Neural cell (in vitro differentiated cells): ENCODE results near the gene ELOA. TPM values are rescaled to one million over a fixed set of nuclear protein-coding genes. Genes with fewer than 3 reads are reported as not detected.

Source experiments
- H2AFZ ChIP-seq: fragments of 200-600, 300-800 bp; sonication (generic), shearing (Covaris generic); 2 replicates; pipeline ENCODE4 v1.6.0; 2014; ENCODE audit warnings: low read depth, mild to moderate bottlenecking, antibody characterized with exemption, low read length, moderate library complexity
- H3F3A ChIP-seq: fragments of 200-600 bp; shearing (Covaris generic); 2 replicates; pipeline ENCODE4 v1.6.1; 2016; ENCODE audit warnings: mild to moderate bottlenecking, moderate library complexity, mixed read lengths, antibody characterized with exemption, low read length; ENCODE audit not compliant: insufficient read depth, poor library complexity, severe bottlenecking
- H3K27ac ChIP-seq: fragments of 200-600, 300-800 bp; sonication (generic), shearing (Covaris generic); 2 replicates; pipeline ENCODE4 v1.5.1; 2014; ENCODE audit warnings: mild to moderate bottlenecking, low read length, moderate library complexity
- H3K27me3 ChIP-seq: fragments of 300-800, 200-600 bp; sonication (generic), shearing (Covaris generic); 2 replicates; pipeline ENCODE4 v1.6.0; 2014; ENCODE audit warnings: mild to moderate bottlenecking, low read depth, low read length, moderate library complexity; ENCODE audit not compliant: insufficient read depth
- H3K36me3 ChIP-seq: fragments of 300-800, 200-600 bp; sonication (generic), shearing (Covaris generic); 2 replicates; pipeline ENCODE4 v1.5.1; 2014; ENCODE audit warnings: mild to moderate bottlenecking, antibody characterized with exemption, low read length, moderate library complexity; ENCODE audit not compliant: insufficient read depth
- H3K4me2 ChIP-seq: fragments of 300-800, 200-600 bp; sonication (generic), shearing (Covaris generic); 2 replicates; pipeline ENCODE4 v1.6.0; 2014; ENCODE audit warnings: mild to moderate bottlenecking, low read length
- H3K4me3 ChIP-seq: fragments of 300-800, 200-600 bp; sonication (generic), shearing (Covaris generic); 2 replicates; pipeline ENCODE4 v1.5.1; 2014; ENCODE audit warnings: mild to moderate bottlenecking, low read length, moderate library complexity
- H3K79me2 ChIP-seq: fragments of 200-600 bp; shearing (Covaris generic); replicated peaks from 2 replicates; pipeline ENCODE4 v1.6.0; 2014; ENCODE audit warnings: mild to moderate bottlenecking, low read length, moderate library complexity; ENCODE audit not compliant: insufficient read depth
- H3K9ac ChIP-seq: fragments of 300-800, 200-600 bp; sonication (generic), shearing (Covaris generic); 2 replicates; pipeline ENCODE4 v1.6.1; 2016; ENCODE audit warnings: mild to moderate bottlenecking, low read length, mixed read lengths
- H3K9me2 ChIP-seq: fragments of 200-600 bp; shearing (Covaris generic); 2 replicates; pipeline ENCODE4 v1.6.1; 2016; ENCODE audit warnings: mild to moderate bottlenecking, low read length, mixed read lengths; ENCODE audit not compliant: insufficient read depth
- H3K9me3 ChIP-seq: fragments of 200-600, 300-800 bp; sonication (generic), shearing (Covaris generic); 2 replicates; pipeline ENCODE4 v1.6.1; 2016; ENCODE audit warnings: mild to moderate bottlenecking, mixed run types, low read length, moderate library complexity, mixed read lengths
- H4K20me1 ChIP-seq: fragments of 200-600 bp; shearing (Covaris generic); 2 replicates; pipeline ENCODE4 v1.6.1; 2016; ENCODE audit warnings: mild to moderate bottlenecking, mixed run types; ENCODE audit not compliant: insufficient read depth
- CTCF ChIP-seq: fragments of 450-650 bp; IDR thresholded peaks from 2 replicates; pipeline ENCODE4 v1.5.1; 2014; ENCODE audit warnings: antibody characterized with exemption, mild to moderate bottlenecking, moderate library complexity; ENCODE audit not compliant: poor library complexity, severe bottlenecking
- EP300 ChIP-seq: fragments of 450-650 bp; conservative IDR thresholded peaks from 2 replicates; pipeline ENCODE4 v1.6.1; 2014; ENCODE audit warnings: antibody characterized with exemption, mild to moderate bottlenecking, moderate library complexity; ENCODE audit not compliant: poor library complexity, severe bottlenecking
- EZH2 ChIP-seq: fragments of 200-600, 300-800 bp; shearing (Covaris generic), sonication (generic); IDR thresholded peaks from 2 replicates; pipeline ENCODE4 v1.6.1; 2014; ENCODE audit warnings: antibody characterized with exemption, low read length, borderline replicate concordance, mild to moderate bottlenecking; ENCODE audit not compliant: insufficient read depth, poor library complexity, severe bottlenecking
- MXI1 ChIP-seq: fragments of 450-650 bp; conservative IDR thresholded peaks from 2 replicates; pipeline ENCODE4 v1.6.1; 2014; ENCODE audit warnings: antibody characterized with exemption, mild to moderate bottlenecking; ENCODE audit not compliant: poor library complexity, severe bottlenecking
- POLR2AphosphoS5 ChIP-seq: IDR thresholded peaks from 2 replicates; pipeline ENCODE4 v1.6.1; 2012
- RAD21 ChIP-seq: fragments of 450-650 bp; conservative IDR thresholded peaks from 2 replicates; pipeline ENCODE4 v1.6.1; 2014; ENCODE audit warnings: antibody characterized with exemption, mild to moderate bottlenecking, moderate library complexity
- REST ChIP-seq: IDR thresholded peaks from 2 replicates; pipeline ENCODE4 v1.6.1; 2012; ENCODE audit warnings: borderline replicate concordance
- SMC3 ChIP-seq: fragments of 450-650 bp; conservative IDR thresholded peaks from 2 replicates; pipeline ENCODE4 v1.6.1; 2014; ENCODE audit warnings: antibody characterized with exemption, mild to moderate bottlenecking, moderate library complexity; ENCODE audit not compliant: poor library complexity
- TAF1 ChIP-seq: IDR thresholded peaks from 2 replicates; pipeline ENCODE4 v1.6.1; 2012; ENCODE audit warnings: low read depth
- polyA plus RNA-seq: library from polyadenylated mRNA; depleted of rRNA; stranded (reverse); fragments of >200 nt; gene quantifications from 2 replicates; pipeline ENCODE4 v1.2.3, GENCODE V29; 2014

Gene ELOA
- polyA plus RNA-seq, 1 donor from 2014 or later, result 20.0 TPM

GRCh38 chr1:23756676-23757075 is 13.4 kb downstream of the ELOA start:
- Histone ChIP-seq H3K4me2 (no peak overlapping the region), H3K27ac (no peak overlapping the region), H3K36me3 (peaks cover 12% of the 10 kb centered on the region), H3K79me2 (no peaks in the 10 kb centered on the region), H3F3A (no peaks in the 10 kb centered on the region), H2AFZ (no peak overlapping the region), H3K9me3 (no peaks in the 10 kb centered on the region), H3K9me2 (no peaks in the 10 kb centered on the region), H3K4me3 (no peak overlapping the region), H3K27me3 (no peaks in the 10 kb centered on the region), H3K9ac (no peak overlapping the region), H4K20me1 (no peaks in the 10 kb centered on the region)
- TF ChIP-seq CTCF, result no peak
- TF ChIP-seq TAF1, result no peak
- TF ChIP-seq RAD21, result no peak
- TF ChIP-seq POLR2AphosphoS5, result no peak
- no peak for TF ChIP-seq MXI1
- TF ChIP-seq REST, result no peak
- TF ChIP-seq EP300, result no peak
- no peak for TF ChIP-seq EZH2
- TF ChIP-seq SMC3, result no peak

GRCh38 chr1:23757812-23758211 is 14.5 kb downstream of the ELOA start:
- peaks cover 12% of the 10 kb centered on the region for H3K36me3 ChIP-seq
- H3K27me3 ChIP-seq, result no peaks in the 10 kb centered on the region
- no peaks in the 10 kb centered on the region for H3K9me3 ChIP-seq
- H3K79me2 ChIP-seq, result no peaks in the 10 kb centered on the region
- TF ChIP-seq CTCF (no peak), MXI1 (no peak), EP300 (no peak), REST (no peak), TAF1 (no peak), EZH2 (no peak), SMC3 (no peak), RAD21 (no peak), POLR2AphosphoS5 (no peak)
- no peaks in the 10 kb centered on the region for H3K9me2 ChIP-seq
- H2AFZ ChIP-seq, result no peak overlapping the region
- H3K9ac ChIP-seq, result no peak overlapping the region
- no peaks in the 10 kb centered on the region for H3F3A ChIP-seq
- H3K4me2 ChIP-seq, result no peak overlapping the region
- H3K4me3 ChIP-seq, result no peak overlapping the region
- no peaks in the 10 kb centered on the region for H4K20me1 ChIP-seq
- no peak overlapping the region for H3K27ac ChIP-seq
